T1000 (cell line): ENCODE measurements around the gene EVC2.
"Not testable (repeated sequence)": the region's sequence is repeated elsewhere in the genome, so short reads cannot be mapped to it uniquely, and the experiment has no call there.

Source experiments
- DNase-seq: peaks from one replicate; lab custom pipeline; 2025; ENCODE audit warnings: mixed read lengths; lab: John Stamatoyannopoulos, UW

Gene EVC2

DNA sequence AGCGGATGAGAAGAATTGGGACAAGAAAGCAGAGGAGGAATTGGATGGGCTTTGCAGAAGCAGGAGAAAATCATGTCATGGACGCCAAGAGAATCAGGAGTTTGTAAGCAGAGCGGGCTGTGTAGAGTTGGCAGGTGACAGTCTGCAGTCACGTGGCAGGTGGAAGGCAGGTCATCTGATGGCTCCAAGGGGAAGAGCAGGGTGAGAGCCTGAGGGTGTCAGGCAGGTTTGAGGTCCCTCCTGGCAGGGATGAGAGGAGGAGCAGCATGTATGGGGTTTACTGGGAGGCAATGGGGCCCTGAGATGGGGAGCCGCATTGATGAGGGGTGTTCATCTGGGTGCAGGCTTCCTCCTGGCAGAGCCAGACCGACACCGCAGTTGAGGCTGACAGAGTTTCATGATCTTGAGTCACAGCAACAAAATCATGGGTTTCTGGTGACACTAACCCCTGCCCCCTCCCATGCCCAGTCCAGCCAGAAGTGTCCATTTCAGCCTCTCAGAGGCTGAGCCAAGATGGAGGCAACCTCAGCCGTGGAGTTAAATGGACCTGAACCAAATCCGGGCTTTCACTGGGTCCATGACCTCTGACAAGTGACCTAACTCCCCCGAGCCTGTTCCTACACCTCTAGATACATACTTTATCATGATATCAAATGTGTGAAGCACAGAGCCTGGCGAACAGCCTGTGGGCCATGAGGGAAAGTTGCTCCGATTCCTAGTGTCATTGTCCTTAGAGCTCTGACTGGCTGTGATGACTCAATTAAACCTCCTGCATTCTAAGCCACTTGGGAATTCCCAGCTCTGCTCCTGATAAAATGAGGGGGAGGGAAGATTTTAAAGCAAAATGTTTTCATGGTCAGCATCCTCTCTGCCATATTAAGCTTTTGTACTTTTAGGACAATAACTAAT lies 38.7 kb upstream of the EVC2 start:
- no peak for DNase-seq

DNA sequence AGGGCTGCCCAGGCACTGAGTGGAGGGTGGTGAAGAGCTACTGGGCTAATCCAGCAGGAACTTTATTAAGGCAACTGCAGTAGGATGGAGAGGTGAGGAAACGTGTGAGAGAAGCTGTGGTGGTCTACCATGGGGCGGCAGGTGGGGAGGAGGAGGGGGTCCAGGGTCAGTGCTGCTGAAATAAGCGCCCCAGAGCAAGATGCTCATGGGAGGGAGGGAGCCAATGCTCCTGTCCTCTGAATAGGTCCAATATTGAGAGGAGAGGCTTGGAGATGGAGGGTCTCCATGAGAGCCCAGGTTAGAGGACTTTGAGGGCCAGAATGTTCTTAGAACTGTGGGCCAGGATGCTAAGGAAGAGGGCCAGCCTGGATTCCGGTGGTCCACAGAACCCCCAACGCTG lies 37.9 kb upstream of the EVC2 start:
- no peak for DNase-seq

DNA sequence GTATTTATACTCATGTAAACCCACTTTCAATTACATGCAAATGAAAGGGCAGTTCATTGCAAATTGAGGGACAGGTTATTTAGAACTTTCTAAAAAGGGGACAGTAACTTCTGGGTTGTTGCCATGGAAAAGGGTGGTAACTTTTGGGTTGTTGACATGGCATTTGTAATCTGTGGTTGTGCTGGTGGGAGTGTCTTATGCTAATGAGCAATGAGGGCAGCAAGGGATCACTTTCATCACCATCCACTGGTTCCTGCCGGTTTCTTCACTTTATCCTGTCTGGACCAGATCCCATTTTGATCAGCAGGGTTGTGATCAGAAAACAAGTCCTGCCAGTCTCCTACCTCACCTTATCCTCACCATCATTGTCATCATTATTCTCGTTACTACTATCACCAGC lies 34.6 kb upstream of the EVC2 start:
- no peak for DNase-seq

DNA sequence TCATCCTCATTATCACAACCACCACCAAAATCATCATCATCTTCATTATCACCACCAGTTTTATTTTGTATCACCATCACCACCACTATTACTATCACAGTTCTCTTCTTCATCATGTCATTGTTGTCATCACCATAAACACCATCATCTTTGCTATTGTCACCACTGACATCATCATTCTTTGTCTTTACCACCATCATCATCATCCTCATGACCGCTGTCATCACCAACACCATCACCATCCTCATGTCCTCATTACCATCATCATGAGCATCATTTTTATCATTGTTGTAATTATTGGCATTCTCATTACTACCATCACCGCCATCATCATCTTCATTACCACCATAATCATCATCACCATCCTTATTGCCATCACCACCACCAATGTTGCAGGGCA lies 34.0 kb upstream of the EVC2 start:
- DNase-seq, result no peak

DNA sequence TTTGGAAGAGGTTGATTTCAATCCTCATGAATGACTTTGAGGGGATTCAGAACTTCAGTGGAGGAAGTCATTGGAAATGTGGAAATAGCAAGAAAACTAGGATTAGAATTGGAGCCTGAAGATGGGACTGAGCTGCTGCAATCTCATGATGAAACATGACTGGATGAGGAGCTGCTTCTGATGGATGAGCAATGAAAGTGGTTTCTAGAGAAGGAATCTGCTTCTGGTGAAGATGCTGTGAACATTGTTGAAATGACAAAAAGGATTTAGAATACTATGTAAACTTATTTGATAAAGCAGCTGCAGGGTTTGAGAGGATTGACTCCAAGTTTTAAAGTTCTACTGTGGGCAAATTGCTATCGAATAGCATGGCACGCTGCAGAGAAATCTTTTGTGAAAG lies 29.7 kb upstream of the EVC2 start:
- no peak for DNase-seq

DNA sequence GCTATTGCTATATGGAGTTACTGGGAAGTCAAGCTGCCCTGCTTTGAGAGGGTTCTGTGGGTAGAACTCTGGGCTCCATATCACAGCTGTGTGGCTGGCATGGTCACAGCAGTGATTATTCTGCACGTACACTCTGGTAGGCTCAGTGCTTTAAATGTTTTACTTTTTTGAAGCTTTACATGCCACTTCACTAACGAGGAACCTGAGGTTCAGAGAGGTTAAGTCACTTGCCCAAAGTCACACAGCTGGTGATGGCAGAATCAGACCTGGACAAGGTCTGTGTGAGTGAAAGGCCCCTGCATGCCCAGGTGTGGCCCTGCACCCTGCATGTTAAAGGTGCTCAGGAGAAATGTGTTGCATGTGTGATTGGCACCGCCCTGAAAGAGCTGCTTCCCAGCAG lies 27.1 kb upstream of the EVC2 start:
- no peak for DNase-seq

DNA sequence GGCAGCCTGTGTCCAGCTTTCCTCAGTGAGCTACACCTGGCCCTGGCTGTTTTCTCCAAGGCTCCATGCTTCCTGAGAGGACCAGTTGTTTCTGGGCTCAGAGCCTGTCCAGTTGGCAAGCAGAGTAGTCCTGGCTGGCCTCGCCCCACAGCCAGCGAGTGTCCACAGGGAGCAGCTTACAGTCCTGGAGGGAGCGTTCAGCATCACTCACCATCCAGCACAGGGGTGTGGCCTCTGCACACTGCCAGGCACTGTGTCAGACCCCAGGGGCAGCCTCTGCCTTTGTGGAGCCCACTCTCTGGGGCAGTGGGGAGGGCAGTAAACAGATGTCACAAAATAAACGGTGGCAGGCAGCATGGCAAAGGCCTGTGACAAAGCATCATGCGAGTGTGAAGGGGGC lies 26.5 kb upstream of the EVC2 start:
- DNase-seq, result no peak

DNA sequence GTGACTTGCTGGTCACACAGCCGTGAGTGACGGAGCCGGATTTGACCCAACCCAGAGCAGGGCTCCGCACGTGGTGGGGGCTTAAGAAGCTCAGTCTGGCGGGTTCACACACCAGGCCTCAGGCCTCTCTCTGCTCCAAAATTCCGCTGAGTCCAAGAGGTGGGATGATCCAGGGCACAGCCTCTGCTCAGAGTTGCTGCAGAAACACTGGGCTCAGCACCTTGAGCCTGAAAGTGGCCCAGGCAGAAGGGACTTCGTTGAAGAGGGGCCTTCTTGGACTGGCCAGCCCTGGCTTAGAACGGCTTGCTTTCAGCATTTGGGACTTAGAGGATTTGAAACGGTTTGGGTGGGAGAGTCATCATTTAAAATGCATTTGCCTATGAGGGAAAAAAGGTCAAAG lies 23.8 kb upstream of the EVC2 start:
- no peak for DNase-seq

DNA sequence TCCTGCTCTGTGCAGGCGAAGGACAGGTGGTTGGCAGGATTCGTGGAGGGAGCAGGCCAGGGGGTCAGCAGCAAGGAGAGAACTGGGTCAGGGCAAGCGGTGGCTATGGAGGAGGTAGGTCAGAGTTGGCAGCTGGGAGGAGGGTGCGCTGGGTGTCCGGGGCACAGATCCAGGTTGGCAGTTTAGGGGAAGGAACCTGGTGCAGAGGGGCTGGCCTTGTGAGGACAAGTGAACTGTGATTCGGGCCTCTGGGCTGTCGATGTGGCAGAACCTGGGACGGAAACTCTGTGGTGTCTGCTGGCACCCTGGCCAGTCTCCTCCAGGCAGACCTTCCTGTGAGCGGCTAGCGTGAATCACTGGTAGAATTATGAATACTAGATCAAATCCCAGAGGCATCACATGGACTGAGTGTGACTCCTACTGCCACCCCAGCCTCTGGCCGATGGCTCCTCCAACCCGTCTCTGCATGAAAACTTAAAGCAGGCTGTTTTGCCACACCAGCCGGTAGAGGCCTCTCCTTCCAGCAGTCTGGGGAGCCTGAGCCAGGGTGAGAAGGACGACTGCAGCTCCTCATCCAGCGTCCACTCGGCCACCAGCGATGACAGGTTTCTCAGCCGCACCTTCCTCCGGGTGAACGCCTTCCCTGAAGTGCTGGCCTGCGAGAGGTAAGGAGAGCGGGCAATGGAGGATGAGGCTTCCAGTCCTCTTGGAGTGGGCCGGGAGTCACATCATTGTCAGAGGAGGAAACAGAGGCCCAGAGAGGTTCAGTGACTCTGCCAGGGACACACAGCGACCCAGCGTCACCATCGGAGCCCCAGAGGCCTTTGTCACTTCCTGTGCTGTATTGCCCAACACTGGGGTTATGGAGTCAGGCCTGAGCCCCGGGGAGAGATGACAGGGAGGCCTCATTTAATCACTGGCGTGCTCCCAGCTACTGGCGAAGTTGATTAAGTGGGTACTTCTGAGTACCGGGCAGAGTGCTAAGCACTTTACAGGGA lies 22.9 kb upstream of the EVC2 start:
- no peak for DNase-seq

DNA sequence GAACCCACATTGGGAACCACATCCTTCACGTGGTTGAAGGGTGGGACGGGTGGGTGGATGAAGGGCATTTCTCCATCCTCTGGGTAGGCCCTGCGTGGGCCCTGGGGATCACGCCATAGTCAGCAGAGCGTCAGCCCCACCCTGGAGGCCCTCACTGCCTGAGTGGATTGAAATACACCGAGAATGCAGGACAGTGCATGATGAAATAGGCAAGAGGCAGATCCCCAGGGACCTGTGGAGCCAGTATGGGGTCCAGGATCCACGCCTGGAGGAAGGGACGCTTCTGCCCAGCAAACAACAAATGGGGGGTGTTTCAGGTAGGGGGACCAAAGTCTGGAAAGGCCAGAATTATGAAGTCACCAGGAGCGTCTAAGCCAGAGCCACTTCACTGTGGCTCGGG lies 22.1 kb upstream of the EVC2 start:
- no peak for DNase-seq

DNA sequence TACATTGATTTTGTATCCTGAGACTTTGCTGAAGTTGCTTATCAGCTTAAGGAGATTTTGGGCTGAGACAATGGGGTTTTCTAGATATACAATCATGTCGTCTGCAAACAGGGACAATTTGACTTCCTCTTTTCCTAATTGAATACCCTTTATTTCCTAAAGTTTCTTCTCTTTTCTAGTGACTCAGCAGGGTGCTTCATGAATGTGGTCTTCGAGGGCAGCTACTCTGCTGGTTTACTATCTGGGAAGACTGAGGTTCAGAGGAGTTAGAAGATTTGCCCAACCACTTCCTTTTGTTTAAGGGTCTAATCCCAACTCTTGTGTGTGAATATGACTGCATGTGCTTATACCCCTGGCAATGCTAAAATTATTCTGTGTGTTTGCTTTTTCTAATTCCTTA lies 20.1 kb upstream of the EVC2 start:
- not testable (repeated sequence) for DNase-seq

DNA sequence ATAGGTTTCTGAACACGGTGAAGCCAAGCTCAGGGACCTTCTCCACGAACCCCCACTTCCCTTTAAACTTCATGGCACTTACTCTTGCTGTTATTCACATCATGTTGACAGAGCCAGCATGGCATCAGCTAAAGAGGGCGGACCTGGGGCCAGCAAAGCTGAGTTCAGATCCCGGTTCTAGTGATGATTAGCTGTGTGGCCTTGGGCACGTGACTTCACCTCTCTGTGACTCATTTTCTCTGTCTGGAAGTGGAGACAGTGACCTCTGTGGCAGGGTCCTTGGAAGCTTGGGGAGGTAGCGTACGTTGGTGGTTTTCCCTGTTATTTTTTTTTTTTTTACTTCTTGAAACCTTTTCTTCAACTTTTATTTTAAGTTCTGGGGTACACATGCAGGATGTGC lies 16.0 kb upstream of the EVC2 start:
- DNase-seq, result no peak

DNA sequence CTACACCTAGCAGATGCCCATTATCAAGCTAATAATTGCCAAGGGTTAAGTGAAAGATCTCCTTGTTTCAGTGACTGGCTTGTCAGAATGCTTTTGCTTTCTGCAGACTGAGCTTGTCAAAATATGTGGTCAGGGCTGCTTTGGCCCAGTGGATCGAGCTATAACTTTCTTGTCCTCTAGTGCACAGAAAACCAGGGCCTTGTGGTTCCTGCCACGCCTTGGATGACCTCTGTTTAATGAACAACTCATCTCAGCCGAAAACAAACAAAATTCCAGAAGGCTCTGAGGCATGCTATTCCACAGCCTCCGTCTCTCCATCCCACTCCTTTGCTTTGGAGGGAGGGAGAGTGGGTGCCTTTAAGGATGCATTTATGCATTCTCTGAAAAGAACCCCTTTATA lies 14.0 kb upstream of the EVC2 start:
- DNase-seq, result no peak

DNA sequence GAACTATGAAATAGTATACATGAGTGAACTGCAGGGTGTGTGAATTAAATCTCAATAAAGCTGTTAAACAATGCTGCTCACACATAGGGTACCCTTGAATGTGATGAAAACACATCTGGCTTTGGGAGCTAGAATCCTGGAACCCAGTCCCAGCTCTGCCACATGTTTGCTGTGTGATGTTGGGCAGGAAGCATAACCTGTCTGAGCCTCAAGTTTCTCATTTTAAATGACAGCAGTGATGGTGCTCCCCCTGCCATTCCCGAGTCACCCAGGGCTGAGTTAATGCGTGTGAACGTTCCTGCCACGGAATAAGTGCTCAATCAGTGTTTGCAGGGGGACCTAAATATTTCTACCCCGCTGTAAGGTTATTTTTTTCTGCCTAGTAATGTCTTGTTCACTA lies 13.6 kb upstream of the EVC2 start:
- no peak for DNase-seq

DNA sequence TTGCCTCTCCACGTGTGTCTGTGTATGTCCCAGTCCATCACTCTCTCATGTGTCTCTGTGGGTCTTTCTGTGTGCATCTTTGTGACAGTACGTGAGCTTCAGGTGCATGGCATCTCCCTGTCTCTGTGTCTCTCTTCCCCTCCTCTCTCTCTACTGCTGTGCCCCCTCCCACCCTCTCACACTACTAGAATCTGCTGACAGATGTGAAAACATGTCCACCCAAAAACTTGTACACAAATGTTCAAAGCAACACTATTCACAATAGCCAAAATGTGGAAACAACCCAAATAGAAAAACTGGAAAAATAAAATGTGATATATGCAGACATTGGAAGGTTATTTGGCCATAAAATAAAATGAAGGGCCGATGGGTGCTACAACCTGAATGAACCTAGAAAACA lies 12.6 kb upstream of the EVC2 start:
- no peak for DNase-seq

DNA sequence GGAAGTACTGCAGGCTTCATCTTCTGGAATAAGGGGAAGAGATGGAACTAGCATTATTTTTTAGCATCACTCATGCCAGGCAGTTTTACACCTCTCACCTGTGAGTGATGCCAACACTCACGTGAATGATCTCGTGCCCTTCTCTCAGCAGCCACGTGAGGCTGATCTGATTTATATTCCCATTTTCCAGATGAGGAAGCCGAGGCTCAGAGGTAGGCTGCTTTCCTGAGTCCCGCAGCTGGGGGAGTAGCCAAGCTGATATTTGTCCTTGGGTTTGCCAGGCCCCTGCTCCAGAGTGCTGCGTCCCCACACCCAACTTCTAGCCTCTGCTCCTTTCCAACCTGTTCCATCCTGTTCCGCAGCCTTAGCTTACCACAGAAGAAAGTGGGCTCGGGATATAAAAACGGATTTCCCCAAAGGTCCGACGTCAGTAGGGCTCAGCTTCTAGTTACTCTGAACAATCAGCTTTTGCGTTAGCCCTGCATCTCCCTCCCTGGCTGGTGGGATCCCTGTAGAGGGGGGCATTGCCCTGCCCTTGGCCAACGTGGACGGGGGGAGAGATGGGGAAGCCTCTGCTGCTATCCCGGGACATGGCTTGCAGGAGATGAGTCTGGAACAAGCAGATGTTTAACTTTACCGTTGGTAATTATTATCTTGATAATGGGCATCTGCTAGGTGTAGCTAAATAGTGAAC lies 11.9 kb upstream of the EVC2 start:
- no peak for DNase-seq

DNA sequence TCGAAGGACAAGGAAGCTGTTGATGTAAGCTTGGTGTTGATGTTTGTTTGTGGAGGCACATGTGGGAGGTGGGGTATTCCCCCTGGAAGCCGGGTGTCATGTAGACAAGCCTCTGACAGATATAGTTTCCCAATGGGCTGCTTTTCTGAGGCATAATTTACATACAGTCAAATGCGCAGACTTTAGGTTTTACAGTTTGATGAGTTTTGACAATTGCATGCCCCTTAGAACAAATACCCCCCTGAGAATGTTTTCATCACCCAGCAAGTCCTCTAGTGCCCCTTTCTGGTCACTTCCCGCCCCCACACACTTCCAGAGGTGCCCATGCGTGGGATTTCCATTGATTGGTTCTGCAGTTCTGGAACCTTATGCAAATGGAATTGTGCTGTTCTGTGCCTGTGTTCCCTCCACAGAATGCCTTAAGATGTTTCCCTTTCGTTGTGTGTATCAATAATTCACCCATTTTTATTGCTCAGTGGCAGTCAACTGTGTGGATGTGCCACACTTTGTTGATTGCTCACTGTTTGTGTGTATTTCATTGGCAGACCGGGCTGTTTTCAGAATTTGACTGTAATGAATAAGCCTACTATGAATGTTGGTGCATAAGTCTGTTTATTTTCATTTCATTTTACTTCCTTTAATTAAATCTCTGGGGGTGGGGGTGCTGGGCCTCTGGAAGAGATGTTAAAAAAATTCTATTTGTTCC lies 11.1 kb upstream of the EVC2 start:
- no peak for DNase-seq

DNA sequence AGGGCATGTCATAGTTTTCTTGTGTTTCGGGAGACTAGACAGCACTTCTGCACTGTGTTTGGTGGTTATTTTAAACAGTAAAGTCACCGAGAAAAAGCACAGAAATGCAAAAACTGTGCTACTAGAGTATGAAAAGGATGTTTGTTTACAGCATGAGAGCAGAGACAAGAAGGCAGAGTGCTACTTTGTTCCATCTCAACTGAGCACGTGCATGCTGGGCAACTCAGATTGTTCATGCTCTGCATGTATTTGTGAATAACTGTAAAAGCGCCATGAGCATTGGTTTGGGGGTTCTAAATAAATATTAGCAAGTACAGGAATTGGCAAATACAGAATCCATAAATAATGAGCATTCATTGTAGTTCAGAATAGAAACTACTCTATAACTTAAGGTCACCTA lies 10.1 kb upstream of the EVC2 start:
- no peak for DNase-seq

DNA sequence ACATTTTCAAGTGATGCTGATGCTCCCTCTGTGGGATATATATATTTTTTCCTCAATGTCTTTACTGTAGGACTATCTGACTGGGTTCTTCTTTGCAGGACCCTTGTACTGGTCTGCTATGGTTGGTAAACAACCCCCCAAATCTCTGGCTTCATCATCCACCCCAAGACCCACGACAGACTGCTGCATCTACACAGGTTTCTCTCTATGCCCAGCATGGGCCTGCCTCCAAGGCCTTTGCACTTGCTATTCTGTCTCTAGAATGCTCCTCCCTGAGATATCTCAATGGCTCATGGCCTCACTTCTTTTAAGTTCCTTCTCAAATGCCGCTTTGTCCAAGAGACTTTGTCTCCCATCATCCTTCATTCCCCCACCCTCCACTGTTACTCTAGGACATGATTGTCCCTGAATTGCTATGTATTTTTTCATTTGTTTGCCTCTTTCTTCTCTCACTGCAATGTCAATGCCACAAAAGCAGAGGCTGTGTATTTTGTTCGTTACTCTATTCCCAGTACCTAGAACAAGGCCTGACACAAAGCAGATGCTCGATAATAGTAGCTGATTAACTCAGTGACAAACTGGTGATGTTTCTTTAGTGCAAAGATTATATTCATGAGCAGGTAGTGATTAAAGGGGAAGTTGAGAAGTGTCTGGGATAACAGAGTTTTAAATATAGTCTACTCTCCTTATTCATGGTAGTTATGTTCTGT lies 9.2 kb upstream of the EVC2 start:
- DNase-seq, result no peak

DNA sequence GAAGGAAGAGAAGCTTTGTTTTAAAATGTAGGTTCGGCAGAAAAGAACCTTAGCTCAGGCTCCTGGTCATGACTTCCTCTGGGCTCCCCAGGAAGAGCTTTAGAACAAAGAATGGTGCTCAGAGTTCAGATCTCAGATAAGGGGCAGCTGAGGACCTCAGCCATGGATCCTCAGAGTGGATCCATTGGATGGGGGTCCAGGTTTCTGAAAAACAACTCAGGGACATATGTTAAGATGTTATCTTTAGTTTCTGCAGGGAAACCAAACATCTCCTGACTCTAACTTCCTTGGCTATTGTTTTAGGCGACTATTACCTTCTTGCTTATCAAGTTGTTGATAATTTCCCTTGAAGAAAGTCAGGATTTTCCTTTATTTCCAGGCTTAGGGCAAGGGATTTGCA lies 8.0 kb upstream of the EVC2 start:
- no peak for DNase-seq

DNA sequence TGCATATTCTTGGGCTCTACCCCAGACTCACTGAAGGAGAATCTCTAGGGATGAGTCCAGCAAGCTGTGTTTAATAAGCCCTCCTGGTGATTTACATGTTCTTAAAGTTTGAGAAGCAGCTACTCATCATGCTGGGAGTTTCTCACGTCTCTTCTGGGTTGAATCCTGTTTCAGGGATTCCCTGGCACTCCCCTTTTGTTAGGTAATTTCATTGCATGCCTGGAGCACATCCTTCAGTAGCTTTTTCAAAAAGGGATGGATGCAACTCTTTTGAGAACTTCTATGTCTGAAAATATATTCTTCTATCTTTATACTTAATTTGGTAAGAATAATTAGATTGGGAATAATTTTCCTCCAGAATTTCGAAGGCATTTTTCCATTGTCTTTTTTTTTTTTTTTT lies 7.0 kb upstream of the EVC2 start:
- no peak for DNase-seq
